Lower lobe of right lung (tissue), 2 donors: Measurements from ENCODE around the gene FAM193B. TPM values are rescaled to one million over a fixed set of nuclear protein-coding genes. Genes with fewer than 3 reads are reported as not detected.
"Not testable (repeated sequence)": the region's sequence is repeated elsewhere in the genome, so short reads cannot be mapped to it uniquely, and the experiment has no call there.

Source experiments
- ATAC-seq, 2 donors: fragments of 200-7000 bp; cut with Tn5 transposase; one replicate each; pipeline ENCODE4 v1.9.1; 2020 to 2022; ENCODE audit warnings: mild to moderate bottlenecking in 2 of 2, moderate library complexity in 2 of 2
- DNase-seq: peaks from one replicate; pipeline ENCODE4 v3.0.0-alpha.2; 2020
- H3K27ac ChIP-seq: fragments of 200-600 bp; one replicate; pipeline ENCODE4 v1.8.0; 2022
- H3K27me3 ChIP-seq: fragments of 200-600 bp; one replicate; pipeline ENCODE4 v1.8.0; 2022; ENCODE audit warnings: low read depth
- H3K36me3 ChIP-seq: fragments of 200-600 bp; one replicate; pipeline ENCODE4 v1.8.0; 2022; ENCODE audit warnings: mild to moderate bottlenecking
- H3K4me1 ChIP-seq: fragments of 200-600 bp; one replicate; pipeline ENCODE4 v1.8.0; 2022
- H3K4me3 ChIP-seq: fragments of 200-600 bp; one replicate; pipeline ENCODE4 v1.8.0; 2022; ENCODE audit warnings: mild to moderate bottlenecking
- H3K9me3 ChIP-seq: fragments of 200-600 bp; one replicate; pipeline ENCODE4 v1.8.0; 2022
- intact Hi-C: fragments of 100-400 bp; cut with DNase I; formaldehyde crosslinking; loops from one replicate; pipeline ENCODE4 v1.11.0; 2022
- total RNA-seq: library from RNA; stranded (reverse); fragmentation: NEBNext Ultra II Directional; extraction: Animal tissue kit (Norgen Biotek cat#: 25700); gene quantifications from one replicate; pipeline ENCODE4 v1.2.1, GENCODE V29; 2021
- TF ChIP-seq, protein P1 (sequence below): fragments of 200-600 bp; IDR thresholded peaks from one replicate; pipeline ENCODE4 v1.8.0; 2022; ENCODE audit warnings: antibody characterized with exemption, mild to moderate bottlenecking
- donor health status: DM: no; HTN: yes; CAD: no; lungs with severe emphysema.

Gene FAM193B
- total RNA-seq, 1 donor from 2014 or later, result 89.1 TPM

DNA sequence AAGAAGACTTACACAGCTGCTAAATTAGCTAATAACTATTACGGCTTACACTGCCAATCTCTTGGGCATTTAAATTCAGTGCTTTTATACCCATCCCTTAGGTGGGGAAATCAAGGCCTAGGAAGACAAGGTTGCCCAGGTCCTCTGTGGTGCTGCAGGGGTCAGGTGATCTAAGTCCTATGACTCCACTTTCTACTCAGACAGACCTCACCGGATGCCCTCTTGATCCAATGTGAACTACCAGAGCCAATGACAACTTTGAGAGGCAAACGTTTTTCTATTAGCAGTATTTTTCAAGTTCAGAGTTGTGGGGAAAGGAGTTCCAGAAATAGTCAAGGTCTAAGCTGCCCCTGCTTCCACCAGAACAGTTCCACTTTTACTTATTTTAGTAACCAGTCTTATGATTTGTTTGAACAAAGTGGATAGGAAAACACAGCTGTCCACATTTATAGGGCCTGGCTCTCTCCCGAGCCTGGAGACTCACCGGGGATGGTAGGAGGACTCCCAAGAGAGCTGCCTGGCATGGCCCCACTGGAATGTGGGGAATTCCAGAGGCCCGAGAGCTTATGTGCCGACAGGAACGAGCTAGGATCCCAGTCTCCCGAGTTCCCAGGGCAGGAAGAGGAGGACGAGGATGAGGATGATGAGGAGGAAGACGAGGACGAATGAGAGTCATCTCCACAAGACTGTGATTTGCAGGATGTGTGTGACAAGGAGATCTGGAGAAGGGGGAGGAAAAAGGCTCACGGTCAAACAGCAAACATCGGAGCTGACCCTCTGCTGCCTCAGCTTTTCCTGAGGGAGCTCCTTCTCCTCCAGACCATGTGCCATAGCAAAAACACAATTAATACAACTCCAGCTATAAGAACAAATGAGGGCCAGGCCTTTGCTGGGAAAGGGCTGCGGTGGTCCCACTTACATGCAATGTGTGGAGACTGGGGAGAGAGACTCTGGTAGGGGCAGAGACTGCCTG, 16.7 kb downstream of the FAM193B start:
- peaks cover 62% of the 10 kb centered on the region for H3K36me3 ChIP-seq
- intact Hi-C loops, result no loop called here
- ATAC-seq (peak; percentile 71 to 90), DNase-seq (no peak)
- peaks cover 24% of the 10 kb centered on the region for H3K4me1 ChIP-seq
- no peak overlapping the region for H3K27ac ChIP-seq
- H3K9me3 ChIP-seq, result no peaks in the 10 kb centered on the region
- H3K4me3 ChIP-seq, result no peak overlapping the region
- no peaks in the 10 kb centered on the region for H3K27me3 ChIP-seq
- TF ChIP-seq, protein P1, sequence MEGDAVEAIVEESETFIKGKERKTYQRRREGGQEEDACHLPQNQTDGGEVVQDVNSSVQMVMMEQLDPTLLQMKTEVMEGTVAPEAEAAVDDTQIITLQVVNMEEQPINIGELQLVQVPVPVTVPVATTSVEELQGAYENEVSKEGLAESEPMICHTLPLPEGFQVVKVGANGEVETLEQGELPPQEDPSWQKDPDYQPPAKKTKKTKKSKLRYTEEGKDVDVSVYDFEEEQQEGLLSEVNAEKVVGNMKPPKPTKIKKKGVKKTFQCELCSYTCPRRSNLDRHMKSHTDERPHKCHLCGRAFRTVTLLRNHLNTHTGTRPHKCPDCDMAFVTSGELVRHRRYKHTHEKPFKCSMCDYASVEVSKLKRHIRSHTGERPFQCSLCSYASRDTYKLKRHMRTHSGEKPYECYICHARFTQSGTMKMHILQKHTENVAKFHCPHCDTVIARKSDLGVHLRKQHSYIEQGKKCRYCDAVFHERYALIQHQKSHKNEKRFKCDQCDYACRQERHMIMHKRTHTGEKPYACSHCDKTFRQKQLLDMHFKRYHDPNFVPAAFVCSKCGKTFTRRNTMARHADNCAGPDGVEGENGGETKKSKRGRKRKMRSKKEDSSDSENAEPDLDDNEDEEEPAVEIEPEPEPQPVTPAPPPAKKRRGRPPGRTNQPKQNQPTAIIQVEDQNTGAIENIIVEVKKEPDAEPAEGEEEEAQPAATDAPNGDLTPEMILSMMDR, result no peak

DNA sequence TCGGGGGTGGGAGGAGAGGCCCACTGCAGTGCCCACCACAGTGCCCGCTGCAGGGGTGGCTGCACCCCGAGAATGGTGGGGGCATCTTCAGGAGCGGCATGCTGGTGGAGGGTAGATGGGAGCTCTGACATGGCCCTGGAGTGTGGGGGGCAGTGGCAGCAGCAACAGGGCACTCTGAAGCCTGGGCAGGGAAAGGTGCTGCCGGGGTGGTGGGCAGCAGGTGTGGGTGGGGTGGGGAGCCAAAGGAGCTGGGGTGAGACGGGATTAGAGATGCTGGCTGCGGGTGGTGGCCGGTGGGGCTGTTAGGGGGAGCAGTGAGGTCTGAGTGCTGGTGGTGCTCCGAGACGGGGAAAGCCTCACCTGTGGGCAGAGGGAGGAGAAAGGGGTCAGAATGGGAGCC, 18.0 kb downstream of the FAM193B start:
- no peaks in the 10 kb centered on the region for H3K9me3 ChIP-seq
- peaks cover 75% of the 10 kb centered on the region for H3K36me3 ChIP-seq
- peak in 1 of 2 donors; percentile 19 for ATAC-seq
- no peak for DNase-seq
- intact Hi-C loops, result no loop called here
- peaks cover 24% of the 10 kb centered on the region for H3K4me1 ChIP-seq
- H3K4me3 ChIP-seq, result no peak overlapping the region
- TF ChIP-seq, protein P1, result no peak
- H3K27me3 ChIP-seq, result no peaks in the 10 kb centered on the region
- no peak overlapping the region for H3K27ac ChIP-seq

DNA sequence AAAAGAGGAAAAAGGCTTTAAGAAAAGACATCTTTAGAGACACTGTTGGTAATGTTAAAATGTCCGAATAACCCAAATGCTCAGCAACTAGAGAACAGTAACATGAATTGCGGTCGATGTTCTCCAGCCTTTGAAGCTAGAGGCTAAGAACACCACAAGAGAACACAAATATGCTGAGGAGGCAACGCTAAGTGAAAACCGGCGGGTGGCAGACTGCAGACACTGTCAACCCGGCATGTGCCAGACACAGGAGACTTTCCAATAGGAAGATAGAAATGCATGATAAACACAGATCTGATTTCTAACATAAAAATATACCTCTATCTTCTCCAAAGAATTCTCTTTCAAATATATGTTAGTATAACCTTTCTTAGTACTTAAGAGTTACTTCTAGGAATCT, 19.2 kb downstream of the FAM193B start:
- TF ChIP-seq, protein P1, result no peak
- ATAC-seq, result no peak

DNA sequence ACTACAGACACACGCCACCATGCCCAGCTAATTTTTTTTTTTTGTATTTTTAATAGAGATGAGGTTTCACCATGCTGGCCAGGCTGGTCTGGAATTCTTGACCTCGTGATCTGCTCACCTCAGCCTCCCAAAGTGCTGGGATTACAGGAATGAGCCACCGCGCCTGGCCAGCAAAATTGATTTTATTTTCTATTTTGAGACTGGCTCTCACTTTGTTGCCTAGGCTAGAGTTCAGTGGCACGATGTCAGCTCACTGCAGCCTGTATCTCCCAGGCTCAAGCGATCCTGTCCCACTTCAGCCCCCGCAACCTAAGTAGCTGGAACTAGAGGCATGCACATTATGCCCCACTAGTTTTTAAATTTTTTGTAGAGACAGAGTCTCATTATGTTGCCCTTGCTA, 19.9 kb downstream of the FAM193B start:
- Histone ChIP-seq H3K4me1 (peaks cover 31% of the 10 kb centered on the region), H3K36me3 (peaks cover 94% of the 10 kb centered on the region)
- H3K9me3 ChIP-seq, intact Hi-C loops, ATAC-seq, H3K27me3 ChIP-seq, DNase-seq, H3K27ac ChIP-seq, H3K4me3 ChIP-seq: not testable (repeated sequence)

More for the DNA sequence above, 19.2 kb downstream of the FAM193B start:
- intact Hi-C loops, result no loop called here
- no peak overlapping the region for H3K27ac ChIP-seq
- H3K4me3 ChIP-seq, result no peak overlapping the region
- peaks cover 30% of the 10 kb centered on the region for H3K4me1 ChIP-seq
- peaks cover 87% of the 10 kb centered on the region for H3K36me3 ChIP-seq
- no peak for DNase-seq
- no peaks in the 10 kb centered on the region for H3K9me3 ChIP-seq
- H3K27me3 ChIP-seq, result no peaks in the 10 kb centered on the region

DNA sequence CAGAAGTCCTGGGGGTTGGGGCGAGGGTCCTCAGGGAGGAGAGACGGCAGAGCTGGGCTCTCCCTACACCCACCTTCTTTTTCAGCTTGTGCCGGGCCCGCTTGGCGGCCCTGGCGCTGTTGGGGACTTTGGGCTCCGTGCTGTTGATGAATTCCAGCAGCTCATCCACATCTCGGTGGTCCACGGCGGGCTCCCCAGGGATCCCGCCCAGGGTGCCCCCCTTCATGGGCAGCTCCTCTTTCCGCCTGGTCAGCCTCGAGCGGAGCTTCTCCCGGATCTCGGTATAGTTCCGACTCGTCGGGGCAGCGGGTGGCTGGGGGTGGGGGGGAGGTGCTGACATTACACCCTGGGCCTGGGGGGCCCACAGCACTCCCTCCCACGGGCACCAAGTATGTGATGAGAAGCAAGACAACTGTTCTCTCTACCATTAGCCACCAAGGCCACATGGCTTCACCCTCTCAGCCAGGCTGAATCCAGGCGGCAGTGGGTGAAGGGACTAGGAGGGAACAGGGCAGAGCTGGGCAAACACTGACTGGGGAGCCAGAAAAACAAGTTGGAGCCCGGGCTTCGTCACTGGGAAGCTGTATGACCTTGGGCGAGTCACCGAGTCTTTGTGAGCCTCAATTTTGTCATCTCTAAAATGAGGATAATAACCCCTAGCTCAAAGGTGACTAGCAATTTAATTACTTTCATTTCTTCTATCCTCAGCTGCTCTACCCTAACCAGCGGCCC, 23.0 kb downstream of the FAM193B start:
- H3K36me3 ChIP-seq, result peaks cover 98% of the 10 kb centered on the region
- intact Hi-C loops, result no loop called here
- H3K4me1 ChIP-seq, result peaks cover 8% of the 10 kb centered on the region
- ATAC-seq (no peak), DNase-seq (no peak)
- no peak overlapping the region for H3K27ac ChIP-seq
- H3K27me3 ChIP-seq, result no peaks in the 10 kb centered on the region
- TF ChIP-seq, protein P1, result no peak
- no peaks in the 10 kb centered on the region for H3K9me3 ChIP-seq
- no peak overlapping the region for H3K4me3 ChIP-seq
